Left lung (tissue), 10 donors: ENCODE measurements around the gene STAT3. TPM values are rescaled to one million over a fixed set of nuclear protein-coding genes. Genes with fewer than 3 reads are reported as not detected.

Experiments
- ATAC-seq: fragments of 200-7000 bp; cut with Tn5 transposase; one replicate; pipeline ENCODE4 v1.9.1; 2020; ENCODE audit warnings: moderate library complexity
- DNase-seq, 4 donors: peaks; one replicate each; pipeline ENCODE4 v3.0.0-alpha.2; 2013 to 2020
- H3K27ac ChIP-seq, 2 donors: fragments of 200-600 bp; sonication (generic) in 1 of 2; one replicate each; pipeline versions ENCODE4 v1.5.0 to v1.8.0; 2020 to 2021
- H3K27me3 ChIP-seq, 2 donors: fragments of 200-600 bp; sonication (generic) in 1 of 2; one replicate each; pipeline versions ENCODE4 v1.5.0 to v1.8.0; 2020 to 2021
- H3K36me3 ChIP-seq, 2 donors: fragments of 200-600 bp; sonication (generic) in 1 of 2; one replicate each; pipeline versions ENCODE4 v1.5.0 to v1.8.0; 2020 to 2021
- H3K4me1 ChIP-seq, 2 donors: fragments of 200-600 bp; one replicate each; pipeline ENCODE4 v1.8.0; 2021
- H3K4me3 ChIP-seq, 2 donors: fragments of 200-600 bp; sonication (generic) in 1 of 2; one replicate each; pipeline versions ENCODE4 v1.5.0 to v1.8.0; 2020 to 2021; ENCODE audit warnings: mild to moderate bottlenecking in 1 of 2
- H3K9me3 ChIP-seq, 2 donors: fragments of 200-600 bp; sonication (generic) in 1 of 2; one replicate each; pipeline versions ENCODE4 v1.5.0 to v1.8.0; 2020 to 2021
- CTCF ChIP-seq, 2 donors: fragments of 200-600 bp; sonication (generic) in 1 of 2; IDR thresholded peaks; one replicate each; pipeline versions ENCODE4 v1.5.0 to v1.8.0; 2021; ENCODE audit warnings: antibody characterized with exemption in 2 of 2
- intact Hi-C, 2 donors: fragments of 100-400 bp; cut with DNase I; formaldehyde crosslinking; loops; one replicate each; pipeline versions ENCODE4 v1.11.2 to v1.14.2; 2022
- polyA plus RNA-seq, 6 donors: library from polyadenylated mRNA; unstranded; fragments of 120-200 nt; gene quantifications; one replicate each; pipeline ENCODE4 v1.2.1, GENCODE V29; 2013; ENCODE audit not compliant: insufficient read length in 6 of 6
- total RNA-seq, 2 donors: library from RNA; stranded (reverse); fragmentation: NEBNext Ultra II Directional; extraction: Animal tissue kit (Norgen Biotek cat#: 25700); gene quantifications; one replicate each; pipeline ENCODE4 v1.2.1, GENCODE V29; 2021
- donor health status: DM: no; HTN: yes; CAD: no.
- donor health status: DM: no; HTN: no; CAD: no.

STAT3 gene
- total and polyA plus RNA-seq, 8 donors = 75.0 to 271 (median 80.5) TPM

GRCh38 chr17:42281571-42282096 lies 106.6 kb downstream of the STAT3 start:
- H3K36me3 ChIP-seq = no peaks in the 10 kb centered on the region
- H3K27ac ChIP-seq = no peak overlapping the region
- intact Hi-C loops = no loop called here
- no peak overlapping the region for H3K4me3 ChIP-seq
- H3K9me3 ChIP-seq = no peaks in the 10 kb centered on the region
- H3K27me3 ChIP-seq = no peaks in the 10 kb centered on the region
- peaks cover 5 to 28% of the 10 kb centered on the region in 2 donors for H3K4me1 ChIP-seq
- DNase-seq (no peak), ATAC-seq (no peak)
- no peak for TF ChIP-seq CTCF (IDR thresholded peaks at IDR 0.05)

GRCh38 chr17:42279776-42280630 lies 108.2 kb downstream of the STAT3 start:
- H3K27me3 ChIP-seq = no peaks in the 10 kb centered on the region
- no peak overlapping the region for H3K27ac ChIP-seq
- H3K4me1 ChIP-seq = peaks cover 0 to 26% of the 10 kb centered on the region in 2 donors
- ATAC-seq = no peak
- DNase-seq = no peak
- no peak for TF ChIP-seq CTCF (IDR thresholded peaks at IDR 0.05)
- H3K36me3 ChIP-seq = no peaks in the 10 kb centered on the region
- H3K9me3 ChIP-seq = no peaks in the 10 kb centered on the region
- intact Hi-C loops = no loop called here
- no peak overlapping the region for H3K4me3 ChIP-seq

GRCh38 chr17:42277342-42277712 lies 110.9 kb downstream of the STAT3 start:
- intact Hi-C loops = no loop called here
- ATAC-seq = no peak
- H3K4me1 ChIP-seq = peaks cover 3 to 41% of the 10 kb centered on the region in 2 donors
- TF ChIP-seq CTCF (IDR thresholded peaks at IDR 0.05) = no peak
- H3K36me3 ChIP-seq = no peaks in the 10 kb centered on the region
- H3K27ac ChIP-seq = peak overlapping the region in 1 of 2 donors; percentile 93
- H3K9me3 ChIP-seq = no peaks in the 10 kb centered on the region
- H3K4me3 ChIP-seq = peak overlapping the region; percentile 82 to 84
- no peak for DNase-seq
- H3K27me3 ChIP-seq = no peaks in the 10 kb centered on the region

- no peaks in the 10 kb centered on the region for H3K36me3 ChIP-seq
- peak; percentile 47 to 91 (median 76) for DNase-seq
- H3K27ac ChIP-seq = peak overlapping the region; percentile 85 to 93
- no peak for TF ChIP-seq CTCF (IDR thresholded peaks at IDR 0.05)
- H3K9me3 ChIP-seq = no peaks in the 10 kb centered on the region
- H3K27me3 ChIP-seq = no peaks in the 10 kb centered on the region
- H3K4me3 ChIP-seq = peak overlapping the region; percentile 82 to 84
- intact Hi-C loops = no loop called here
- H3K4me1 ChIP-seq = peaks cover 3 to 47% of the 10 kb centered on the region in 2 donors
- ATAC-seq = peak; percentile 63
These were observed 111.5 kb downstream of the STAT3 start for GRCh38 chr17:42276609-42277341.

- H3K36me3 ChIP-seq = no peaks in the 10 kb centered on the region
- H3K9me3 ChIP-seq = no peaks in the 10 kb centered on the region
- H3K4me1 ChIP-seq = peaks cover 3 to 52% of the 10 kb centered on the region in 2 donors
- H3K4me3 ChIP-seq = peak within 1 kb of the TSS; percentile 82 to 84
- H3K27ac ChIP-seq = peak within 1 kb of the TSS; percentile 85 to 93
- no peaks in the 10 kb centered on the region for H3K27me3 ChIP-seq
- intact Hi-C loops = no loop called here
- peak; percentile 67 to 95 (median 74) for DNase-seq
- TF ChIP-seq CTCF (IDR thresholded peaks at IDR 0.05) = no peak
- peak; percentile 90 for ATAC-seq
These were observed 112.0 kb downstream of the STAT3 start, which contains the start of gene STAT5B for GRCh38 chr17:42276359-42276608. Gene STAT5B, minus strand, starts transcription at chr17:42276391. Its CDS starts 44,264 bp downstream, at chr17:42232127.
